Urothelium cell line (cell line): ENCODE data around the gene RNF126.

Experiments used
- DNase-seq: peaks from one replicate; pipeline ENCODE4 v3.0.0; 2011; ENCODE audit warnings: low spot score, mixed read lengths
- FAIRE-seq: peaks from 2 replicates; lab custom pipeline; 2011; peaks lifted over from hg19 to GRCh38; lab: Jason Lieb, UNC

RNF126 gene

GRCh38 chr19:664913-665443 is 2.0 kb upstream of the RNF126 start:
- DNase-seq (peak; percentile 75), FAIRE-seq (no peak)

DNA sequence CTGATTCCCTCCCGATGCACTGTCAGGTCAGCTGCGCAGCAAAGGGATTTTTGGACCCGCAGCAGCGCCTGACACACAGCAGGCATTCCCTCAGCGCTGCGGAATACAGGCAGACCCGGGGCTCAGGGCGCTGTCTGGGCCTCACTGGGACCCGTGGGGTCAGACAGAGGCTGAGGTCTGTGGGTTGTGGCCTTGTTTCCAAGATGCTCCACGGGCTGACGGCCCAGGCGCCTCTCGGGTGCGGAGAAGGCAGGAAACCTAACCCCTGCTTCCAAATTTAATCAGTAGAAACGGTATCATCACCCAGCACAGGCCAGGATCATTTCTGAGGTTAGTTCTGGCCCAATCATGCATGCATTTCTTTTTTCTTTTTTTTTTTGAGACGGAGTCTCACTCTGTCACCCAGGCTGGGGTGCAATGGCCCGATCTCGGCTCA is 686 bp upstream of the RNF126 start:
- no peak for DNase-seq
- FAIRE-seq, result no peak

GRCh38 chr19:662207-662961 is 630 bp downstream of the RNF126 start:
- DNase-seq (no peak), FAIRE-seq (no peak)

GRCh38 chr19:661427-662196 is 1.4 kb downstream of the RNF126 start:
- FAIRE-seq (no peak), DNase-seq (no peak)

GRCh38 chr19:660793-661426 is 2.1 kb downstream of the RNF126 start:
- DNase-seq, result no peak
- no peak for FAIRE-seq

DNA sequence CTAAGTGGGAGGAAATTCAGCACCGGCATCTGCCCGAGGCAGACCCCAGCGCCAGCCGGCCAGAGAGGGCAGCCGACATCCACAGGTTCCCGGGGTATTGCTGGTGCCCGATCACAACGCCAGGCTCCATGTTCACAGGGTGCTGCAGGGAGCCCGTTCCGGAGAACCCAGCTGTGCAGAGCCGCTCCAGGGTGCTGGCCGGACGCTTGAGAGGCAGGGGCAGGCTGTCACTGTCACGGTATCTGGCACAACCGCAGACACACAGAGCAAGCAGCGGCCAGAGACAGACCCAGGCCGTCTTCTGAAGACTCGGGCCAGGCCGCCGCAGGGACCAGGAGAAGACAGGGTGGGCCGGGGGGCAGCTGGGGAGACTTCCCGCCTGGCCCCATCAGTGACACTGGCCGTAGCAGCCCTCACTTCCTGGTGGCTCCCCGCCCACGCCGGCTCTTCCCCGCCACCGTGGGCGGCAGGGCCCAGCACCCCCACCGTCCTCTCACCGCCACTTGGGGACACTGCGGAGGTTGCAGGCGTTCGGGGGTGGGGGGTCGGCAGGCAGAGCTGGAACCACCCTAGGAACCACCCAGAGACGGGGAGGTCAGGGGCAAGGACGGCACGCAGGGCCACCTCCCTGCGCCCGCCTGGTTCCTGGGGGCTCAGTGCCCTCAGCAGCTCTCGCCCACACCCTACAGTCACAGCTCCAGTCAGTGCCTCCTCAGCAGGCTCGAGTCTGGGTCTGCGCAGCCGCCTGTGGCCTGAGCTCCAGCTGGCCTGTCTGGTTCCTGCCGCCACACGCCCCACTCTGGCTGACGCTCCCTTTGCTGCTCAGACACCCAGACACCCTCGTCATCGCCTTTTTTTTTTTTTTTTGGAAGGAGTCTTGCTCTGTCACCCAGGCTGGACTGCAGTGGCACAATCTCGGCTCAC is 3.8 kb downstream of the RNF126 start:
- no peak for DNase-seq
- FAIRE-seq, result no peak

DNA sequence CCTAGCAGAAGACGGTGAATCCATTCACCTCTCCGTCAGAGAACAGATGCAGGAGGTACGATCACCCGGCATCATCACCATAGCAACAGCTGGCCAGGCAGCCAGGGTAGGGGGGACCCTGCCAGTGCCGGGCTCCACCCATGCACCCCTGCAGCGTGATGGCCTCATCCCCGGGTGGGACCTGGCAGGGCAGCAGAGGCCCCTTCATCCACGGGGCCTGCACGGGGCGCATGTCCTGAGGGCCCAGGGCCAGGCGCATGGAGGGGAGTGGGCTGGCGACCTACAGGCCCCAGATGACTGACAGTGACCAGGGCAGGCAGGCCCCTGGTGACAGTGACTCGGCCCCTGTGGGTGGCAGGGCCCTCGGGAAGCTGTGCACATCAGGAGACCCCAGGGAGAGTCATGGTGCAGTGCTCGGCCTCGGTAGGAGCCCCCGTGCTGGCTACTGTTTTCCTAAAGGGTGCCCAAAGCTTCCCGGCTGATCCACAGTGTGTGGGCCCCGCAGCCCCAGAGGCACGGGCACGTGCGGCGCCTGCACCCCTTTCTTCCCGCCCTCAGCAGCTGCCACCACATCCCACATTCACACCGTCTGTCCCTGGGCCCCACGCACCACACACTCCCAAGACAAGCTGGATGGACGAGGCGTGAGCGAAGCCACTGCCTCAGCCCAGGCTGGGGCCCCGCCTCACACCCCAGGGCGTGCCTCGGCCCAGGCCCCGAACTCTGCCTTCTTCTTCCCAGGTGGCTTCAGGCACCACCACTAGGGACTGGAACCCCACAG is 4.8 kb downstream of the RNF126 start:
- DNase-seq (no peak), FAIRE-seq (no peak)

GRCh38 chr19:657611-658010 is 5.4 kb downstream of the RNF126 start:
- no peak for FAIRE-seq

DNA sequence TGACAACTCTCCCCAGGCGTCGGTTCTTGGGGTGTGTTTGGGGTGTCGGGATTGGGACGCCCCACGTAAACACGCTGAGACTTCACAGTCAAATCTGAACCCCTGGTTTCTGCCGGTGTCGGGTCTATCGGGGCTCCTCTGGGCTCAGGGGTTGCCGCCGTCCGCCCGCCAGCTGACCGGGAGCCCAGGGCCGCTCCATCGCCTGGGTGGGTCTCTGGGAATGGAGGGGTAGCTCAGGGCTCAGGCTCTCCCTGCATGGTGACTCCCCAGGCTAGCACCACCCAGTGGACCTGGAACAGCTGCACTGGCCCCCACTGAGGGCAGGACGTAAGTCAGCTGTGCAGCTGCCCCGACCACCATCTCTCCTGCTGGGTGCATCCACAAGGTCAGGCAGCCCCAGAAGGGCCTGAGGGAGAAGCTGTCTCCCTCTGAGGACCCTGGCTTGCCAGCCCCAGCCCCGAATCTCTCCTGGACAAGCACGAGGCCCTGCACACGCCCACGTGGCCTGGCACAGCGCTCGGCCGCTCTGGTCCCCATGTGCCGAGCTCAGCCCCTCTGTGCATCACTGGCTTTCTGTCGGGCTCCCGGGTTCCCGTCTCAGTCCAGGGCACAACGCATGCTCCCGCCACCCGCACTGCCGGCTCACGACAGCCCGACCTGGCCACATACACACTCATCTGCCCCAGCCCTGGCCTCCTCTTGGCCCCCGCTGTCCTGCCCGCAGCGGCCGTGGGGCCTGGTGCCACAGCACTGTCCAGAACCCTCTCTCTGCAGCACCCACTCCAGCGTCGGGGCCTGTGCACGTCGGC is 6.1 kb downstream of the RNF126 start:
- DNase-seq, result no peak
- no peak for FAIRE-seq

More at GRCh38 chr19:657611-658010, 5.4 kb downstream of the RNF126 start:
- no peak for DNase-seq

- no peak for FAIRE-seq
- no peak for DNase-seq
Observed at GRCh38 chr19:655691-656090, 7.3 kb downstream of the RNF126 start.

DNA sequence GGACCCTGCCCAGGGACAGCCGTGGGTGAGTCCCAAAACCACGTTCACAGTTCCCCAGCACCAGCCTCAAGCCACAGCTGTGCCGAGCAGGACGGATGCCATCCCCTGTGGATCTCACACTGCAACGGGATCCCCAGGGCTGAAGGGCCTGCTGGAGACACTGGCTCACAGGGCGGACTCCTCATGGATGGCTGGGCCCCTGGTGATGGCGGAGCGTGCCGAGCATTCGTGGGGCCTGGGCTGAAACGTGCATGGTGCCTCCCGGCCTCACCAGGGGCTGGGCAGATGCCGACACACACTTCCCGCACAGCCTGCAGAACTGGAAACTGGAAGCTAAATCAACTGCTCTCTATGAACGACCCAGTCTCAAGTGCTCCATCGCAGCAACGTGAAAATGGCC is 9.6 kb downstream of the RNF126 start:
- FAIRE-seq (no peak), DNase-seq (no peak)

DNA sequence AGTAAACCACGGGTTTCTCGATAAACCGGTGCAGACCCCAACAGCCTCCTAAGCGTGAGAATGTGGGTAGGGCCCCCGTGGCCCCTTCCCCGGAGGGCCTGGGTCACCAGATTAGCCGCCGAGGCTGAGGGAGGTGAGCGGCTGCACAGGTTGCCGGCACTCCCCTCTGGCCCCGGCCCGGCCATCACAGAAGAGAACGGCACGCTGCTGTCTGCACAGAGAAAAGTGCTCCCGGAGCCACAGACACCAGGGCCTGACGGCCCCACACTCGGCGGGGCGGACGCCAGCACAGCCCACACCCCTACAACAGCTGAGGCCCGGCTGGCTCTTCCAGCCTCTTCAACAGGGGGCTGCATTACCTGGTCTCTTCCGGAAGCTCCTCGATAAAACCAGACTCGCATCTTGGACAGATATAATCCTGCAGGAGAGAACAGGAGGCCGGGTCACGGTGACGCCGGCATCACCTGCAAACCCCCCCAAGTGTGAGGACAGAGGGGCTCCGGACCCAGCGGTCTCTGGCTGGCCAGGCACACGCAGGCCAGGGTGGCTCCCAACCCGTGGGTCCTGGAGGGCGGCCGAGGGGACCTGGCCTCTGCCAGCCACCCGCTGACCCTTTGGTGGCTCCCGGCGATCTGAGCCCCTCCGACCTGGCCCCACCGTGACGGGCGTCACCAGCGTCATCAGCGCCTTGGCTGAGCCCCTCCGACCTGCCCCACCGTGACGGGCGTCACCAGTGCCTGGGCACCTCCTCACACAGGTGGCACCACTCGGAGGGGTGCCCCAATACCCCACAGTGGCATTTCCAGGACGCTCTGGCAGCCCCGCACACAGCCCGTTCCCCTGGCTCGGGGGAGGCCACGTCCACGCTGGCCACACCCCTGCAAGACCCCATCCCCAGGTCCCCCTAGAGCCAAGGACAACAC is 10.3 kb downstream of the RNF126 start:
- FAIRE-seq (no peak), DNase-seq (no peak)

DNA sequence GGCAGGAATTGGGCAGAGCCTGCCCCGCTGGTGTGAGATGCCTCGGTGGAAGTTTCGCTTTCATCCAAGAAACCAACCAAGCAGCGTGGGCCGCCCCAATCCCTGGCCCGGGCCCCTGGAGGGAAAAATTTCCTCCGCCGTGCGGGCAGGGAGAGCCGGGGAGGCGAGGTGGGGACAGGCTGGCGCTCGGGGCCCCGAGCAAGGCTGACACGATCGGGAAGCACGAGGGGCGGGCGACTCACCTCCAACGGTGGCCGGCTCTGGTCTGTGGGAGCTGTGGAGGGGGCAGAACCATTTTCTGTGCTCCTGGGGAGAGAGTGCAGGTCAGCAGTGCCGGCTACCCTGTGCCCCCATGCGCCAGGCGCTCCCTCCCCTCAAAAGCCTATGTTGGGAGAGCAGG is 11.0 kb downstream of the RNF126 start:
- FAIRE-seq, result no peak

GRCh38 chr19:651114-651818 is 11.7 kb downstream of the RNF126 start:
- DNase-seq, result no peak
- FAIRE-seq, result no peak

More for the DNA sequence above, 11.0 kb downstream of the RNF126 start:
- DNase-seq, result no peak

GRCh38 chr19:650121-650520 is 12.9 kb downstream of the RNF126 start:
- DNase-seq (no peak), FAIRE-seq (no peak)

GRCh38 chr19:648904-649801 is 13.9 kb downstream of the RNF126 start:
- no peak for DNase-seq
- FAIRE-seq, result no peak
